Middle frontal gyrus (tissue), 1 donor: Measurements from ENCODE around the gene MOB1B.
"Not testable (repeated sequence)": the region's sequence is repeated elsewhere in the genome, so short reads cannot be mapped to it uniquely, and the experiment has no call there.

ENCODE experiments used
- DNase-seq: peaks from one replicate; pipeline ENCODE4 v3.0.0-alpha.2; 2015; ENCODE audit warnings: low spot score; ENCODE audit errors: extremely low spot score

The MOB1B gene

DNA sequence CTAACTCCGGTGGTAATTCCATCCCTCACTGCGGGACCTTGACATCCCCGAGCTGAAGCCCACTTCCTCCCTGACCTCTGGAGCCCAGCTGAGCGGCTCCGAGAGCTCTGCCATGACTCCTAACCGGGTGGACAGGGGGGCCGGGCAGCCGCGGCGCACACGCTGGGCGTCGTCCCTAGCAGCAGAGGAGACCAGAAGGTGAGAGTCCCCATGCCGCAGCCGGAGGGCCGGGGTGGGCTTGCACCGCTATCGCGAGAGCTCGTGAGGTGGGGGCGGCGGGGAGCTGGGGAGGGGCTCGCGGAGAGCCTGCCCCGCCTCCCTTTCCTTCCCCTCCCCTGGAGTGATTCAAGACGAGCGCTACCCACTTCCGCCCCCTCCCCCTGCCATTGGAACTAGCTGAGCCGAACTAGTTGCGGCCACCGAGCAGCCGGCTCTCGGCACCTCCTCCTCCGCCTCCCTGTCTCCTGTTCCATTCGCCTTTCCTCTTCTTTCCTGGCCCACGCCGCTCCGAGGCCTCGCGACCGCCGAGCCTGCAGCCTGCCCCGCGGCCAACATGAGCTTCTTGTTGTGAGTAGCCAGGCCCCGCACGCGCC, at the start of gene MOB1B:
Gene MOB1B (plus strand): TSS at position 386 of the 593 bp plus-strand sequence. CDS start 168 bp downstream, at position 554.
- peak; percentile 61 for DNase-seq

DNA sequence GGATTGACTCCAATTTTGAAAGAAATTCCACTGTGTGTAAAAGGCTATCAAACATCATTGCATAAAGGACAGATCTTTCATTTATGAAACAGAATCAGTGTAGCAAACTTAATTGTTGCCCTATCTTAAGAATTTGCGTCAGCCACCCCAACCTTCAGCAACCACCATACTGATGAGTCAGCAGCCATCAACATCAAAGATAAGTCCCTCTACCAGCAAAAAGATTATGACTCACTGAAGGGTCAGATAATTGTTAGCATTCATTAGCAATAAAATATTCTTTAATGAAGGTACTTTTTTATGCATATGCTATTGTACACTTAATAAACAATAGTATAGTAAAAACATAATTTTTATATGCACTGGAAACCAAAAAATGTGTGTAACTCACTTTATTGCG, 46.7 kb upstream of the MOB1B start:
- no peak for DNase-seq

DNA sequence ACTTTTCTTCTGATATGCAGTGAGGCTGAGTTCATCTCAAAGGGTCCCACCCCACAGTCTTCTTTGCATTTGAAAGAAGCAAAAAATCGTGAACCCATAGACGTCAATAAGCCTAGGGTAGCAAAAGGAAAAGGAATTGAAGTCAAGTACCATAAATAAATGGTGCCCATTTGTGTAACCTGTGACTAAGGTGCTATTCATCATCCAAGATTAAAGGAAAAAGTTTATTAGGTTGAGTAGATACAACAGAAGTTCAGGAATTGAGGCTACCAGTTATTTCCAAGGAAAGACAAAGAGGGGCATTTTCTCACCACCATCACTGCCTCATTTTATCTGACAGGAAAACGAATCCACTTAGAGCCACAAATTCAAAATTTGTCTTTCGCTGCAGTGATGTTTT, 43.7 kb upstream of the MOB1B start:
- DNase-seq = no peak

DNA sequence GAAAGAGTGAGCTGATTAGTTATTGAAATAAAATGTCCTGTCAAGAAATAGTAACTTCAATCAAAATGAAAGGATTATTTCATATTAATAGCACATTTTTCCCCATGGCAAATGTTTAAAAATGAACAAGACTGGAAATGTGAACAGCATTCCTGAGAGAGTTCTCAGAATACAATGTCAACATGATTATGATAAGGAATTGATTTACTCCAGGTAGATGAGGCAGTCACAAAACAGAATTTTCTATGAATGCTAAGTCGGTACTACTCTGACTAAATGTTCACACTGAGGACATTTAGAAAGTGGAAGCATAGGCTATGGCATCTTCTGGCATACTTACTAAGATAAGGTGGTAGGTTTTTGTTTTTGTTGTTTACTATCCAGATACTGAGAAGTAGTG, 43.1 kb upstream of the MOB1B start:
- DNase-seq = no peak

DNA sequence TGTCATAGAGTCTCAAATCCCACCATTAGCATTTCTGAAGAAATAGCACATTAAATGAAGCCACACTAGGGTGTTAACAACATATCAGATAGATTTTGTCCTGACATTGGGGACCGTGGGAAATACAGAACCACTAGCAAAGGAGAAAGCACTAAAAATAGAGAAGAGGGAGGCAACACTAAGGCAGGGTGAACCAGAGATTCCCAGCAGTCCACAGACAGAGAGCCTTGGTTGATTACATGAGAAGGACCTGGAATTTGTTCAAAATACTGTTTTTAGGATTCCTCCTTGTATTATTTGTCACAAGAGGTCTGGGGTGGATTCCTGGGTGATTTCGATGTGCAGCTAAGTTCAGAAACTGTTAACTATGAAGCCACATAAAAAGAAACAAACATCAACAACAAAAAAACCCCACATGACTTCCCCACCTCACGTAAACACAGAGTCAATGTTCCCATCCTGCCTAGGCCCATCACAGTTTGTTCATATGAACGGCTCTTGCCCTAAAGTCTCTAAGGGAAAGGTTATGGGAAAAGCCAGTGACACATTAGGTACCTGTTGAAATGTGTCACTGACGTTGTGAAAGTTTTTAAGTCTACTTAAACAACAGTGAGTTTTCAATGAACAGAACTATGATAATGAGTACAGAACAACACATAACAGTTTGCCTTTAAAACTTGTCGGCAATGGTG, 38.9 kb upstream of the MOB1B start:
- no peak for DNase-seq

DNA sequence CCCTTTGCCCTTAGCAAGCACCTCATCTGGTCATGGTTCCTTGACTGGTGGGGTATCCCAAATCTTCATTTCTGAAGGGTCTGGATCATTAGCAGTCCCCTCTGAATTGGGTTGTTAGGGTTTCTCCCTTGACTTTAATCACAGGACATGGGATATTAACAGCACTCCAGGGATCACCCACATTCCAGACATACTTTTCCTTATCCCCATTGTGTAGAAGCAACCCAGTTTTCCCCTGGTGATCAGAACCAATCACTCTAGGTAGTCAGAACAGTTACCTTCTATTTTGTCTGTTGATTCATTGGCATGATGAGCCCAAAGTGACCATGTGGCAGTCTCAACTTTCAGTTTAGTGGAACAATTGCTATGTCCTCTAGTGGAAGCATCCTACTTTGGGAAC, 33.4 kb upstream of the MOB1B start:
- no peak for DNase-seq

DNA sequence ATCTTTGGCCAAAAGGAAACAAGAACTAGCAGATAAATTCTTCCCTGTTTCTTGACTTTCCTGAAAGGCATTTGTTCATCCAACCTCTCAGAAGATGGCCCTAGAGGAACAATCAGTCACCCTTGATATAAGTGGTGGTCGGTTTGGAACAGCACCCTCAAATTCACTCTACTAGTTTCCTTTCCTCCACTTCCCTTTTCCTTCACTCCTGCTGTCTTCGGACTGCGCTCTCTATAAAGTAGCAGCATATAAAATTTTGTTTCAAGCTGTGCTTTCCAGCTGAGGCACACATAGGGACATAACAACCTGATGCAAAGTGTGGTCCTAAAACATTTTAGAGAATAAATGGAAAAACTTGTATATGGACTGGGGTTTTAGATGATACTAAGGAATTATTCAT, 29.0 kb upstream of the MOB1B start:
- DNase-seq = no peak

DNA sequence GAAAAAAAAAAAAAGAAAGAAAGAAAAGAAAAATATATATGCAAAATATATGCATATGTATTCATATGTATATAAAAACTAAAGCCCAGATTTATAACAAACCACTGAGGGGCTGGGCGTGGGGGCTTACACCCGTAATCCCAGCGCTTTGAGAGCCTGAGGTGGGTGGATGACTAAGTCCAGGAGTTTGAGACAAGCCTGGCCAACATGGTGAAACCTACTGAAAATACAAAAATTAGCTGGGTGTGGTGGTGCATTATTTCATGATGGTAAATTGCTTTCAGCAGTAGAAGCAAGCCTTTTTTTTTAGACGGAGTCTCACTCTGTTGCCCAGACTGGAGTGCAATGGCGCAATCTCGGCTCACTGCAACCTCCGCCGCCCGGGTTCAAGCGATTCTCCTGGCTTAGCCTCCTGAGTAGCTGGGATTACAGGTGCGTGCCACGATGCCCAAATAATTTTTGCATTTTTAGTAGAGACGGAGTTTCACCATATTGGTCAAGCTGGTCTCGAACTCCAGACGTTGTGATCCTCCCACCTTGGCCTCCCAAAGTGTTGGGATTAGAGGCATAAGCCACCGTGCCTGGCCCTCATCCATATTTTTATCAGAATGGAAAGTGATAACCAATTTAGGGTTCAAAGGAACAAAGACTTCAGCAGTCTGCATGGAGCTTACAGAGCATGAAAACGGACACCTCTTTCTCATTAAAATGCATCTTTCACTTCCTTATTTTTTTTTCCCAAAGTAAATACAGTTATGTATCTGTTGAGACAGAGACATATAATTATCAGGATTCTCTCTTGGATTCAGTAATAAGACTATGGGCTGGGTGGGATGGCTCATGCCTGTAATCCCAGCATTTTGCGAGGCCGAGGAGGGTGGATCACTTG, 27.7 kb upstream of the MOB1B start:
- no peak for DNase-seq

DNA sequence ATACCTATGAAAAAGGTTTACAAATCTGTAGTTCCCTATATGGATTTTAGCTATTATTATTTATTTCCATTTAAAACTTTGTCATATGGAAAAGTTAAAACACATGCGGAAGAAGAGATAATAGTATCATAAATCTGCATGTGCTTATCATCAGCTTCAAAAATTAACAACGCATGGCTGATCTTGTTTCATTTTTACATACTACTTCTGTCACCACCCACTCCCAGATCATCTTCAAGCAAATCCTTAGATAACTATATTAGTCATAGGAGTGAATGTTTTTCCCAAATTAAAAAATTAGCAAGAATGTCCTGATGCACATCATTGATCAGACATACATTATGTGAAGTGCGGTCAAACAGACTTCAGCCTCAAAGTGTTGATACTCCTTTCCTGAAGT, 24.6 kb upstream of the MOB1B start:
- no peak for DNase-seq

DNA sequence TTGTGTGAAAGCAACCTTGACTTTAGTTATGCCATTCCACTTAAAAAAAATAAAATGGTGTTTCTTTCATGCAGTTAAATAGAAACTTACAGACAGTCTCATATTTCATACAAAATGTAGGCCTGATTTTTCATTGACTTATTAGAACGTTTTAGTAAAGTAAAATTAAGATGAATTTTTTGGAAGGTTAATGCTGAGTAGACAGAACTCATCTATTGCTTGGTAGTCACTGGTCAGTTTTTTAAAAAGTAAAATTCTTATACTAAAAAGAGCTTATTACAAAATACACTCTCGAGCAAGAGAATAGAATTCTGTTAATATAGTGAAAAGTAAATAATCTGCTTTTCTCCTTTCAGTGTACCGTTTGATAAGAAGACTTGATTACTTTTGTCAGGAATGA, 21.4 kb upstream of the MOB1B start:
- no peak for DNase-seq

DNA sequence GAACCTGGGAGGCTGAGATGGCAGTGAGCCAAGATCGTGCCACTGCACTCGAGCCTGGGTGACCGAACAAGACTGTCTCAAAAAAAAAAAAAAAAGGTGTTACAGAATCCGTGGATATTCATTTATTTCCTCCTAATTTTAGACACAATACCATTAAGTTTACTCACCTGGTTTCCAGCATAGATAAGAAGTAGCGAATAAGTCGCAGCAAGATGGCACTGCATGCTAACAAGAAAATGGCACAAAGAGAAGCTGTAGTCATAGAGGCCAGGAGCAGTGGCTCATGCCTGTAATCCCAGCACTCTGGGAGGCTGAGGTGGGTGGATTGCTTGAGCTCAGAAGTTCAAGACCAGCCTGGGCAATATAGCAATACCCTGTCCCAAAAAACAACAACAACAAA, 17.0 kb upstream of the MOB1B start:
- no peak for DNase-seq

DNA sequence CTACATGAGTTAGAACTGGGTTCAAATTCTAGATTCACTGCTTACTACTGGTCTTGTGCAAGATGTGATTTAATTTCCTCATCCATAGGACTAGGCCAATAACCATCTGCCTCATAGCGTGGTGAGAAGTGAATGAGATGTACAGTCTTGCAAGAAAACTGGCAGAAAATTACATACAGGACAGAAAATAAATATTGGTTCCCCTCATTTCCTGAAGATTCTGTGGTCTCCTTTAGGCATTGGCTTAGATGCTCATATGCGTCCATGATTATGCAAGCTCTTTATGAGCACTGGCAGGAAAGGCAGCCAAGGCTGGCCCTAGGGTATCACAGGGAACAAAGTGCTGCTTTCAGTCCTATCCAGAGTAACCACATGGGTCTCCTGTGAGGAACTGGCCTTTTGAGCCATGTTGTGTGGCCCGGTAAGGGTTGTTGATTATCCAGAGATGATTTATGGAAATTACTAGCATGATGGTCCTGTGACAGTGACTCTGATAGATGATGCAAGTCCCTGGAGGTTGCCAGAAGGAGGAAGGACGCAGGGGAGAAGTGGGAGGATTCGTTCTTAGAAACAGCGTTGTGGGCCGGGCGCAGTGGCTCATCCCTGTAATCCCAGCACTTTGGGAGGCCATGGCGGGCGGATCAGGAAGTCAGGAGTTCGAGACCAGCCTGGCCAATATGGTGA, 9.9 kb upstream of the MOB1B start:
- DNase-seq = no peak

DNA sequence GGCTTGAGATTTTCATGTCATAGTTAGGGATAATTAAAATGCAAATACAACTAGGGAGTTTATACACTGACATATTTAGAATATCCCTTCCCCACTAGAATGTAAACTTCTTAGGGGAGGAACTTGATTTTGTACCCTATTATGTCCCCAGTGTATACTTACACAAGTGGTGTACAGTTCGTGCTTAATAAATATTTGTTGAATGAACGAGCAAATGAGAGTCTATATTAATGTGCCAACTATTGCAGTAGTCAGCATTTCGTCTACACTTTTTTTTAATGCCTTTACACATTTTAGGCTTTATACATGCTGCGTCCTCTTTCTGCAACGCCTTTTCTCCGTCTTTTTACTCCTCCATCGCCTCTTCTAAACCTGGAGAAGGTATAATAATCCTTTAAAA, 8.4 kb upstream of the MOB1B start:
- no peak for DNase-seq

DNA sequence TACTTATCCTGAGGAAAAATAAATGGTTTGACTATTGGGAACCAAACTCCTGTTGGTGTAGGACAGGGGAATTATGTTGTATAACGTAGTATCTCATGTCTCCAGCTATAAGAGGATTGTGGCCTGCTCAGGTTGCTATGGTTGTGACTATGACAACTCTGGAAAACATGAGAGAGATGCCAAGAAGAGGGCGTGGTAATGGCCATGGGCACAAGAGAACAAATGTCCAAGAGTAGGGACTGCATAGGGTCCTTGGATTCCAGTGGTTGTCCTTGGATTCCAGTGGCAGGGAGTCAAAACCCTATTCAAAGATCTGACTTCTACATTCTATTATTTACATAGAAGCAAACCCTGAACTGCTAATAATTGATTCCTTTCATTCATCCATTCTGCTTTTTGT, 6.8 kb upstream of the MOB1B start:
- DNase-seq = no peak

DNA sequence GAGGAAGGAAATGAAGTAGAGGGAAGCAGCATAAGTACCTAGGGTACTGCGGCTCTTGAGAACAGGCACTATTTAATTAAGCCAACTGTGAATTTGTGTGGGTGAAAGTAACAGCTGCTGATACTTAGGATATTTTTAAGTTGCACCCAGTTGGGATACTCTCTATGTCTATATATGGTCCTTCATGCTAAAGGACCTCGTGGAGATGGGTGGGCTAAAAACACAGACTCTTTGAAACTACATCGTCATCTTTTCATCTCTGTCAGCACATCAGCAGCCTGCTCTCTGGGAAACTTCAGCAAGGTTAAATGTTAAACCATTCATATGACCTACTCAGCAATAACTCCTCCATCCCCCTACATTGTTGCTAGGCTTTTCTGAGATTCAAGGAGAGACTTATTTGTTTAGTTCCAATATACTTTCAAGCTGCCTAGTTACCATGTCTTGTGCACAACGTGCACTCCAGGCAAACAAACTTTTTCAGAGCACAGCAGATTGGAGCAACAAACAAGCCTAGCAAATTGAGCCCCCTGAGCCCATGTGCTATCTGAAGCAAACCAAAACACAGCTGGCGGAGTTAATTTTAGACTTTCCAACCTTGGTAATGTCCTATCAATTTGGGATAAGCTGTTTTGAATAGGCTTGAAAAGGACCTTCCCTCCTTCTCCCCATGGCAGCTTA, 6.2 kb upstream of the MOB1B start:
- DNase-seq = peak; percentile 20

DNA sequence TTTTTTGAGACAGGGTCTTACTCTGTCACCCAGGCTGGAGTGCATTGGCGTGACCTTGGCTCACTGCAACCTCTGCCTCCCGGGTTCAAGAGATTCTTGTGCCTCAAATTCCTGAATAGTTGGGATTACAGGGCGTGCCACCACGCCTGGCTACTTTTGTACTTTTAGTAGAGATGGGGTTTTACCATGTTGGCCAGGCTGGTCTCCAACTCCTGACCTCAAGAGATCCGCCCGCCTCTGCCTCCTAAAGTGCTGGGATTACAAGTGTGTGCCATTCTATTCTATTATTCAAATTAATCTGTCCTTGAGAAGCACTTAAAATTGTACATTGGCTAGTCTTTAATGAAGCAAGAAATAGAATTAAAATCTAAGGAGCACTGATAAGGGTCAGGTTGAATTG, 3.6 kb upstream of the MOB1B start:
- DNase-seq = not testable (repeated sequence)

DNA sequence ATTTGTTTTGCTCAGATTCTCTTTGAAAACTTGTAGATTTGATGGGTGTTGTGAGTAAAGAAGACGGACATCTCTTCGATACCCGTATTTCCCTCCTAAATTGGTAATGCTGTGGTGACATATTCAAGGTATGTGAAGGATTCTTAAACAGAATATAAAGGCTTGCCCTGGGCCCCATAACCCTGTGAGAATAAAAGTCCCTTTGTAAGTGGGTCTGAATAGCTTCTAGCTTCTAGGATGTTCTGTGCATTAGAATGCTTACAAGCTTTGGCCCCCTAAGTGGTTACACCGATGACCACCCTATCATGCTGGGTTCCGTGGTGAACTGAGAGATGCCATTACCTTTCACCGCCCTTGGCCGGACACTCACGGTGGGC, 574 bp upstream of the MOB1B start:
- no peak for DNase-seq

DNA sequence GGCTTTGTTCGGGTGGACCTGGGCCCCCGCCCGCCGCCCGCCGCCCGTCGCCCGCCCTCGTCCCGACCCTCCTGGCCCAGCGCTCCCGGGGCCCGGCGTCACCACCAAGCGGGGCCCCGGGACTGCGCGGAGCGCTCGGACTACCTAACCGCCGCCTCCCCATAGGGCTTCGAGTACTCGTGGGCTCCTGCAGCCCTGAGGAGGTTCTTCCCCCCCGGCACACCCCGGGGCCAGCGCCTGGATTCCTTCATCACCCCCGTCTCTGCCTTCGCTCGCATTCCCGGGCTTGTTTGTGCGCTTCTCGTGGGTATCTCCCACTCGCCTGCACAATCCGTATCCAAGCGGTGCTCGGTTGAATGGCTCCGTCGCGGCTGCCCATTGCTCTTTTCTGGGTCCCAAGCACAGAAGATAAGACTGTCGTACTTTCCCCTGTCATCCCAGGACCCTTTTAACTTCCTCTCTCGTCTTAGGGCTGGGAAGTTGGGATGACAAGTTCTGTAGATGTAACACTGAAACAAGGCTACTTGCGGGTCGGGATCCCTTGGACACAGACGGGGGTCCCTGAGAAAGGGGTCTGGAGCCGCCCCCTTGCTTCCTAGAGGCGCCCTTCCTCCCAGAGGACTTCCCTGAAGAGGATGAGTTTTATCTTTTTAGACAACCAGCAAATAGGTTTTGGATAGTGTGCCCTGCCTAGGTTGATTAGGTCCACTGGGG, 565 bp downstream of the MOB1B start:
- no peak for DNase-seq

DNA sequence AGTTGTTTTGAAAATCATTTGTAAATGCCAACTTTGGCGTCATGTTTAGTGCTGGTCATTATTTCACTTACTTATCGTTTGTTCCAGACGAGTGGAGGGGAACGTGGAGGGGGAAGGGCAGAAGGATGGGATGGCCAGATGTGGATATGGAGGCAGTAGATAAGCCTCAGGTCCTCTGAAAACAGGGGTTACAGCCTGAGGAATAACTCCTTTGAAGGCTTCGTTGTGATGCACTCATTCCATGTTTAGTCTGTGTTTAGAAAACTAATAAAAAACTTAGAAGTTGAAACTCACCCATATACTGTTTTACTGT, 1.1 kb downstream of the MOB1B start:
- DNase-seq = no peak

DNA sequence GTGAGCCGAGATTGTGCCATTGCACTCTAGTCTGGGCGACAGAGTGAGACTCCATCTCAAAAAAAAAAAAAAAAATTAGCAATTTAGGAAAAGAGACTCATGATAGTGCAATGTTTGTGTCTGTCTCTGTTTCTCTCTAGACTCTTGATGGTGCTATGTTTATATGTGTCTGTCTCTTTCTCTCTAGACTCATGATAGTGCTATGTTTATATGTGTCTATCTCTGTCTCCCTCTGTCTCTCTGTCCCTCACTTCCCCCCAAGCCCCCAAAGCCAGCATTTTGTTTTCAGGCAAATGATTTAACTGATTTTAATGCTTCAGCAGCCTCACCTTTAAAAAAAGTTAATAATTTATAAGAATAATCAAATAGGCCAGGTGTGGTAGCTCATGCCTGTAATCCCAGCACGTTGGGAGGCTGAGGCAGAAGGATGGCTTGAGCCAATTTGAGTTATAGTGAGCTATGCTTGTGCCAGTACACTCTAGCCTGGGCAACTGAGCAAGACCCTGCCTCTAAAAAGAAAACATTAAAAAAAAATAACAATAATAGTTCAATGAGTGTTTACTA, 6.9 kb downstream of the MOB1B start:
- no peak for DNase-seq

DNA sequence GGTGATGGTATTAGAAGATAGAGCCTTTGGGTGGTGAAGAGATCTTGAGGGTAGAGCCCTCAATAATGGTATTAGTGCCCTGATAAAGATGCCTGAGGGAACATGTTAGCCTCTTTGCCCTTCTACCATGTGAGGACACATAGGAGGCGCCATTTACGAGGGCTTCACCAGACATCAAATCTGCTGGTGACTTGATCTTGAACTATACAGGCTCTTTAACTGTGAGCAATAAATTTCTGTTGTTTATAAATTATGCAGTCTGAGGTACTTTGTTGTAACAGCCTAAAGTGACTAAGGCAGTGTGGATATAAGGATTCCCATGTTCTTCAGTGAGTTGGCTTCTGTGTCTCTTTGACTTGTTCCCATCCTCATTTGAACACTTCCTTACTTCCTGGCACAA, 11.8 kb downstream of the MOB1B start:
- no peak for DNase-seq
